CD4-positive, CD25-positive, alpha-beta regulatory T cell (primary cell): ENCODE measurements around the gene SORCS1. TPM values are rescaled to one million over a fixed set of nuclear protein-coding genes. Genes with fewer than 3 reads are reported as not detected.

Source experiments
- ATAC-seq, 2 donors: fragments of 150-1000 bp; cut with Tn5 transposase; one replicate each; pipeline ENCODE4 v1.10.0; 2021; ENCODE audit warnings: low read depth in 2 of 2, moderate number of reproducible peaks in 2 of 2, moderate library complexity in 1 of 2
- DNase-seq, 3 donors: peaks; one replicate each; pipeline versions ENCODE4 v3.0.0 to v3.0.0-alpha.2; 2012 to 2022; ENCODE audit warnings: mixed read lengths in 1 of 3
- H3K27ac ChIP-seq: one replicate; pipeline ENCODE4 v1.7.0; 2013; ENCODE audit warnings: mild to moderate bottlenecking, low read length; ENCODE audit not compliant: insufficient read depth, poor library complexity, severe bottlenecking
- H3K27me3 ChIP-seq: one replicate; pipeline ENCODE4 v1.7.0; 2013; ENCODE audit warnings: low read length; ENCODE audit not compliant: control insufficient read depth, insufficient read depth
- H3K36me3 ChIP-seq: one replicate; pipeline ENCODE4 v1.7.0; 2013; ENCODE audit warnings: mild to moderate bottlenecking, low read length, moderate library complexity; ENCODE audit not compliant: control insufficient read depth, insufficient read depth
- H3K4me1 ChIP-seq: 2 replicates; pipeline ENCODE4 v1.7.0; 2013; ENCODE audit warnings: mild to moderate bottlenecking, low read length; ENCODE audit not compliant: insufficient read depth, control insufficient read depth, poor library complexity, severe bottlenecking
- H3K4me3 ChIP-seq: one replicate; pipeline ENCODE4 v1.7.0; 2013; ENCODE audit warnings: low read depth, mild to moderate bottlenecking, low read length, moderate library complexity
- H3K9me3 ChIP-seq, 2 experiments: 1 replicate in 1 of 2; 2 replicates in 1 of 2; pipeline ENCODE4 v1.7.0; 2013; ENCODE audit warnings: low read length in 2 of 2, mild to moderate bottlenecking in 1 of 2, moderate library complexity in 1 of 2; ENCODE audit not compliant: control insufficient read depth in 2 of 2
- H3K27ac Mint-ChIP-seq, 3 donors: one replicate each; pipeline ENCODE4 v1.8.0; 2020 to 2022; ENCODE audit warnings: mild to moderate bottlenecking in 3 of 3, mixed read lengths in 3 of 3, moderate library complexity in 2 of 3
- H3K27me3 Mint-ChIP-seq: one replicate; pipeline ENCODE4 v1.8.0; 2022; ENCODE audit warnings: mild to moderate bottlenecking, mixed read lengths
- H3K36me3 Mint-ChIP-seq: one replicate; pipeline ENCODE4 v1.8.0; 2020; ENCODE audit warnings: mixed read lengths
- H3K4me1 Mint-ChIP-seq, 4 donors: one replicate each; pipeline ENCODE4 v1.8.0; 2020 to 2022; ENCODE audit warnings: mixed read lengths in 4 of 4, mild to moderate bottlenecking in 1 of 4
- H3K4me3 Mint-ChIP-seq, 4 donors: one replicate each; pipeline ENCODE4 v1.8.0; 2020 to 2022; ENCODE audit warnings: mild to moderate bottlenecking in 4 of 4, mixed read lengths in 4 of 4, moderate library complexity in 3 of 4
- H3K9me3 Mint-ChIP-seq, 7 donors: one replicate each; pipeline ENCODE4 v1.8.0; 2020 to 2022; ENCODE audit warnings: mixed read lengths in 7 of 7, mild to moderate bottlenecking in 3 of 7, moderate library complexity in 2 of 7
- polyA plus RNA-seq, 4 donors: library from polyadenylated mRNA; unstranded; fragments of 300-500 nt; fragmentation: Illumina TruSeq; gene quantifications; one replicate each; pipeline ENCODE4 v1.2.3, GENCODE V29; 2021
- total RNA-seq: library from RNA; stranded (reverse); gene quantifications from one replicate; pipeline ENCODE4 v1.2.3, GENCODE V29; 2022

The SORCS1 gene
- total and polyA plus RNA-seq, 5 donors from 2014 or later: not detected

DNA sequence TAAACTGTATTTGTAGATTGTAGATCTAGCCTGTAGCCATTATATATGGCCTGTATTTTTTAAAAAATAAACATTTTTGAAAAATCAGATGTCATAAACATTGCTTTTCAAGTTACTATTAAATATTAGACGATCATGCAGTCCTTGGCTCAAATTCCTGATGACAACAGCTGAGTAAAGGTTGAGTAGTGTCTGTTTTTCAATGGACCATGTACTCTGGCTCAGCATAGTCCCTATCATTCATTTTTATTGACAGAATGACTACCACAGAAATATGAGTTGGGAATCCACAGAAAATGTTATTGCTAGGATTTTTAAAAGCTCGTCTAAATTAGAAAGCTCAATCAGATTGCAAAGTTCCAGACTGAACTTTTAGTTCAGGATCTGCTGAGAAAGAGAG lies 145.4 kb downstream of the SORCS1 start:
- Histone ChIP-seq H3K4me1 (no peaks in the 10 kb centered on the region), H3K27ac (no peak overlapping the region), H3K4me3 (no peak overlapping the region), H3K27me3 (no peaks in the 10 kb centered on the region), H3K9me3 (peaks cover 0 to 2% of the 10 kb centered on the region in 2 experiments), H3K36me3 (no peaks in the 10 kb centered on the region)
- no peaks in the 10 kb centered on the region for H3K4me1 Mint-ChIP-seq
- ATAC-seq (no peak), DNase-seq (no peak)
- H3K4me3 Mint-ChIP-seq: no peak overlapping the region
- H3K9me3 Mint-ChIP-seq: peaks cover 0 to 8% (median 2%) of the 10 kb centered on the region in 7 donors
- no peaks in the 10 kb centered on the region for H3K27me3 Mint-ChIP-seq
- no peaks in the 10 kb centered on the region for H3K36me3 Mint-ChIP-seq
- no peak overlapping the region for H3K27ac Mint-ChIP-seq

DNA sequence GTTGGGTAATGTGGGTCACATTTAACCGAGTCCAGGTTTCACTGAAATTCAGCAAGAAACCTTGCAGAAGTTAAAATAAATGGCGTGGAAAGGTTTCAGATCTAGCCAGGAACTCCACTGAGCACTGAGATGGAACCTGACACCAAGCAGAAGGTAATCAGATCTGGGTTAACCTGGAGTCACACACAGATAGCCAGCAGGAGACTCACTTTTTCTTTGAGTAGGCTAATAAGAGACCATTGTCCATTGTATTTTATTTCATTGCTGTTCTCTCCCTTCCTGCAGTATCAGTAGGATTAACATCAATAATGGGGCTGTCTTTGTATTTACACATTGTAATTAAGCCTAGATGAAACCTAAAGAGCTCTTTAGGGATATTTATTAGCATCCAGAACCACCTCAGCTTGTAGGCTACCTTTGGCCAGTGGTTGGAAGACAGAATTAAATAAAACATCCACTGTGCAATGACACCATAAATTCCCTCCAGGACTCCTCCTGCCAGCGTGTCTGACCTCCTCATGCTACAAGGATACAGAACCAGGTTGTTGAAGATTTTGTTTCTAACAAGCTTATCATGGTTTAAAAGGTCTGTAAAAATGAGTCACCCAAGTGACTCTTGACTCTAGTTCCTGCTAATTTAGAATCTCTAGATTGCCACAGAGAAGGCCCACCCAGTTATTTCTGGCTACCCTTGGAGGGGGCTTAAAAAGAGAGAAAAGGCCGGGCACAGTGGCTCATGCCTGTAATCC lies 151.1 kb downstream of the SORCS1 start:
- no peak overlapping the region for H3K27ac Mint-ChIP-seq
- Histone ChIP-seq H3K36me3 (no peaks in the 10 kb centered on the region), H3K4me1 (no peaks in the 10 kb centered on the region), H3K4me3 (no peak overlapping the region), H3K9me3 (no peaks in the 10 kb centered on the region), H3K27ac (no peak overlapping the region), H3K27me3 (no peaks in the 10 kb centered on the region)
- H3K4me3 Mint-ChIP-seq: no peak overlapping the region
- ATAC-seq (no peak), DNase-seq (no peak)
- H3K27me3 Mint-ChIP-seq: no peaks in the 10 kb centered on the region
- no peaks in the 10 kb centered on the region for H3K4me1 Mint-ChIP-seq
- peaks cover 0 to 22% (median 5%) of the 10 kb centered on the region in 7 donors for H3K9me3 Mint-ChIP-seq
- no peaks in the 10 kb centered on the region for H3K36me3 Mint-ChIP-seq

DNA sequence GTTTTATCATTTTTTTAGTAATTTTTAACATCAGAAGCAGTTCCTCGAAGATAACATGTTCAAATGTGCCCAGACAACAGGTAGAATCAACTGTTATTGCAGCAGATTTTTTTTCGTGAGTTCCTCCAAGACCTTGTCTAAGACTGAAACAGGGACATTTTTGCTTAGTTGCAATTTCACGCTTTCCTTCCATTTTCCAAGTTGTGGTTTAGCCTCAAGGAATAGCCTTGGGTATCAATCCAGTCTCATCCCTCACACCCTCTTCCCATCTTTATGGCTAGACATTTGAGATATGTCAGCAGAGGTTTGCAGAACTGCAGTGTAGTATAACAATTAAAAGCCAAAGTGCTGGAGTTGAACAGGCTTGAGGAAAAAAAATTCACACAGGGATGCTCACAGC lies 152.5 kb downstream of the SORCS1 start:
- Mint-ChIP-seq H3K9me3 (peaks cover 0 to 22% (median 4%) of the 10 kb centered on the region in 7 donors), H3K27ac (no peak overlapping the region), H3K36me3 (no peaks in the 10 kb centered on the region), H3K27me3 (no peaks in the 10 kb centered on the region), H3K4me1 (no peaks in the 10 kb centered on the region), H3K4me3 (no peak overlapping the region)
- Histone ChIP-seq H3K4me1 (no peaks in the 10 kb centered on the region), H3K36me3 (no peaks in the 10 kb centered on the region), H3K27ac (no peak overlapping the region), H3K9me3 (no peaks in the 10 kb centered on the region), H3K27me3 (no peaks in the 10 kb centered on the region), H3K4me3 (no peak overlapping the region)
- ATAC-seq (no peak), DNase-seq (no peak)

DNA sequence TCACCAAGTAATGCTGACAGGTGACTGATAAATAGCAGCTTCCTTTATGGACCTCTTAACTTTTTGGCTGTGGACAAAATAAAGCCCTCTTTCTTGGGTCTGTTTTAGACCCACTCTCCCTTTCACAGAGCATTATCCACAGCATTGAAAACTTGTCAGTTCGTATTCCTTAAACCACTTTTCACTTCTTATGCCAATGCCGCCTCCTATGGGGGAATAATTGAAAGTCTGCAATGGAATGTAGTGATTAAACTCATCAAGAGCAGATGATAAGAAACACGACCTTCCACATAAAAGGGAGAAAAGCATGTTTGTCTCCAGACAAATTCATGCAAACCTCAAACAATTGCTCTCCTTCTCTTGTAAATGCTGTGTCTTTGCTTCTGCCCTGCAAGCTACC lies 153.4 kb downstream of the SORCS1 start:
- Histone ChIP-seq H3K4me1 (no peaks in the 10 kb centered on the region), H3K27ac (no peak overlapping the region), H3K4me3 (no peak overlapping the region), H3K9me3 (no peaks in the 10 kb centered on the region), H3K36me3 (no peaks in the 10 kb centered on the region), H3K27me3 (no peaks in the 10 kb centered on the region)
- no peak for ATAC-seq
- DNase-seq: no peak
- Mint-ChIP-seq H3K36me3 (no peaks in the 10 kb centered on the region), H3K9me3 (peaks cover 0 to 22% (median 4%) of the 10 kb centered on the region in 7 donors), H3K4me3 (no peak overlapping the region), H3K4me1 (no peaks in the 10 kb centered on the region), H3K27ac (no peak overlapping the region), H3K27me3 (no peaks in the 10 kb centered on the region)

DNA sequence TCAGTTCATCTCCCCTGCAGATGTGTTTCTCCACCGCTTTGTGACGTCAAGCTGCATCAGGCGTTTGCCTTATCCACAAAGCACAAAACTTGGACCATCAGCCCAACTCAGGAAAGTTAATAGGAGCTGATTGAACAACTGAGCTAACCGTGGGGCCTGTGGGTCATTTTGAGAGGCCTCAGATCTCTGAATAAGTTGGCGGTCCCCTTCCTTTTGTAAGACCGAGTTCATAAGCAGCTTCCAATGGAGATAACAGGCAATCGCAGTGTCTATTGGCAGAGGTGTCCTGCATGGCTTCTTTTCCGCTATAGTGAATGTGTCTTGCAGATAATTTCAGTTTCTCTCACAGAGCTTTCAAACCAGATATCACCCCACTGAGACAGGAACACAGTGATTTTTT lies 154.0 kb downstream of the SORCS1 start:
- Mint-ChIP-seq H3K27me3 (no peaks in the 10 kb centered on the region), H3K4me1 (no peaks in the 10 kb centered on the region), H3K36me3 (no peaks in the 10 kb centered on the region), H3K27ac (no peak overlapping the region), H3K4me3 (no peak overlapping the region), H3K9me3 (peaks cover 0 to 22% (median 4%) of the 10 kb centered on the region in 7 donors)
- no peaks in the 10 kb centered on the region for H3K9me3 ChIP-seq
- no peaks in the 10 kb centered on the region for H3K36me3 ChIP-seq
- no peaks in the 10 kb centered on the region for H3K4me1 ChIP-seq
- no peak overlapping the region for H3K27ac ChIP-seq
- DNase-seq: no peak
- no peaks in the 10 kb centered on the region for H3K27me3 ChIP-seq
- no peak overlapping the region for H3K4me3 ChIP-seq
- ATAC-seq: no peak

DNA sequence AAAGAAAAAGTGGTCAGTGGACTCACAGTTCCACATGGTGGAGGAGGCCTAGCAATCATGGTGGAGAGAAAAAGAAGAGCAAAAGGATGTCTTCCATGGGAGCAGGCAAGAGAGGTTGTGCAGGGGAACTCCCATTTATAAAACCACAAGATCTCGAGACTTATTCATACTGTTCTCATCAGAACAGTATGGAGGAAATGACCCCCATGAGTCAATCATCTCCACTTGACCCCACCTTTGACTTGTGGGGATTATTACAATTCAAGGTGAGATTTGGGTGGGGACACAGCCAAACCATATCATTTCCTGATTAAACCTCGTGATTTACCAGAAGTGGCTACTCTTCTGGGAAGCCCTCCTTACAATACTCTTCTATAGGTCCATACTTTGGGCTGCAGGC lies 160.1 kb downstream of the SORCS1 start:
- H3K4me1 ChIP-seq: no peaks in the 10 kb centered on the region
- no peak overlapping the region for H3K27ac ChIP-seq
- no peak overlapping the region for H3K4me3 ChIP-seq
- no peaks in the 10 kb centered on the region for H3K9me3 ChIP-seq
- DNase-seq: no peak
- Mint-ChIP-seq H3K27me3 (no peaks in the 10 kb centered on the region), H3K4me1 (no peaks in the 10 kb centered on the region), H3K27ac (no peak overlapping the region), H3K36me3 (no peaks in the 10 kb centered on the region), H3K9me3 (peaks cover 1 to 9% (median 4%) of the 10 kb centered on the region in 7 donors), H3K4me3 (no peak overlapping the region)
- ATAC-seq: no peak
- no peaks in the 10 kb centered on the region for H3K27me3 ChIP-seq
- no peaks in the 10 kb centered on the region for H3K36me3 ChIP-seq

DNA sequence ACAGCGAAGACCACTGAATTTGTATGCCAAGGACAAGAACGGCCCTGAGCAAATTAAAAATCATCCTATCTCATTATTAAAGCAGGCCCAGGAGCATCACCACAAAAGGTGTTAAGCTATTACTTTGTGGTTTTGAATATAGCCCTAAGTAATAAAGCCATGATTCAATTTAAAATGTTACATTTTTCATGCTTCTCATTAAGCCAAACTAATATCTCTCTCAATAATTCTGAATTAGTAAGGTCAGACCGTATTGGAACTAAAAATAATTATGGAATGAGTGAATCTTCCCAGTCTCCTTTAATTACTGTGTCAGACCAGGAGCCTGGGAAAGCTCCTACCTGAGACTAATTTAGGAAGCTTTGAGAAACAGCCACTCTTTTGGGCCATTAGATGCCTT lies 162.4 kb downstream of the SORCS1 start:
- Mint-ChIP-seq H3K9me3 (peaks cover 0 to 11% (median 5%) of the 10 kb centered on the region in 7 donors), H3K4me3 (no peak overlapping the region), H3K4me1 (no peaks in the 10 kb centered on the region), H3K27ac (no peak overlapping the region), H3K36me3 (no peaks in the 10 kb centered on the region), H3K27me3 (no peaks in the 10 kb centered on the region)
- ATAC-seq: no peak
- no peaks in the 10 kb centered on the region for H3K36me3 ChIP-seq
- H3K4me1 ChIP-seq: no peaks in the 10 kb centered on the region
- H3K27me3 ChIP-seq: no peaks in the 10 kb centered on the region
- H3K9me3 ChIP-seq: no peaks in the 10 kb centered on the region
- H3K4me3 ChIP-seq: no peak overlapping the region
- H3K27ac ChIP-seq: no peak overlapping the region
- DNase-seq: no peak

DNA sequence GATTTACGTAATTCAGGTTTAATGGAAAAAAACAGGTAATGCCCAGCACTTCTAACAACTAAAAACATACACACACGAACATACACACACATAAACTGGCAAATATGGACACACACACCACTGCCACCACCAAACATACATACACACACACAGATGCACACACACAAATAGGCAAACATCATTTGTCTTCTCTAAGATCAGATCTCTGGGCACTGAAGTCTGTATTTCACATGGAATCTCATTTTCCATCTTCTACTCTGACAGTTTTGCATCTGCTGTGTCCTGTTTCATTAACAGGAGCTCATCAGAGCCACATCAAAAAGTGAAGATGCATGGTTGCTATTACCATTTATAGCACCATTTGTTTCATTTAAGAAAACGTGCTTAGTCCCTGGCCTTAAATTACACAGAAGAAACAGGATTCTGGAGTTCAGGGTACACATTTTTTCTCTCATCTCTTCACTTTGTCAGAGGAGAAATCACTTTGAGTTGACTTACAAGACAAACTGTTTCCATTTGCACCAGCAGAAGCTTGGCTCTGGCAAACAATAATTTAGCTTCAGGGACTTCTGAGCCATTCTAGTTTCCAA lies 165.3 kb downstream of the SORCS1 start:
- H3K36me3 Mint-ChIP-seq: no peaks in the 10 kb centered on the region

More for the DNA sequence above, 165.3 kb downstream of the SORCS1 start:
- H3K36me3 ChIP-seq: no peaks in the 10 kb centered on the region
- no peaks in the 10 kb centered on the region for H3K4me1 ChIP-seq
- H3K9me3 ChIP-seq: no peaks in the 10 kb centered on the region
- Mint-ChIP-seq H3K4me1 (no peaks in the 10 kb centered on the region), H3K27ac (no peak overlapping the region), H3K4me3 (no peak overlapping the region), H3K27me3 (no peaks in the 10 kb centered on the region), H3K9me3 (peaks cover 1 to 14% (median 6%) of the 10 kb centered on the region in 7 donors)
- no peak overlapping the region for H3K27ac ChIP-seq
- DNase-seq (no peak), ATAC-seq (no peak)
- H3K4me3 ChIP-seq: no peak overlapping the region
- H3K27me3 ChIP-seq: no peaks in the 10 kb centered on the region
